ENCODE measurements around the gene SIL1. TPM values are rescaled to one million over a fixed set of nuclear protein-coding genes. Genes with fewer than 3 reads are reported as not detected.

The SIL1 gene
- total RNA-seq, 1 experiment from 2014 or later: 10.7 TPM

DNA sequence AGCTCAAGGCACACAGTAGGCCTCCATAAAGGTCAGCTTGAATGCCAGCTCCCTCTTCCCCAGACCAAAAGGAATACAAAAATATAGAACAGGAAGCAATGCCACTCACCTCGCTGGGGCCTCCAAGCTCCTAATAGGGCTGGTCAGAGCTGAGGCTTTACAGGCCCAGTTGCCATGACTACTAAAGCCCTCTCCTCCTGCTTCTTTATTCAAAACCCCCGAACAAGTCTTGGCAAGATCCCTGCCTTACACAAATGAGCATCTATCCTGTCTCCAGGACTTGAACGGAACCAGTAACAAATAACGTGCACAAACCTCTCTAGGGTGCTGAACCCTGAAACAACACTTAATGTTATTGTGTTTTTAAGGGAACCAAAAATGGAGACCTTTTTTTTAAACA lies 136.3 kb downstream of the SIL1 start:
- H3K27ac Mint-ChIP-seq: no peak overlapping the region
- H3K9me3 Mint-ChIP-seq: peaks cover 13% of the 10 kb centered on the region
- CTCF ChIA-PET: interaction anchor here (0.8 kb wide), 1 partner anchor 272 kb away, joined by 3 read pairs; no protein-coding TSS in a partner anchor
- POLR2A ChIA-PET: interaction anchor here (1.0 kb wide), 1 partner anchor 136 kb away, joined by 3 read pairs; the partner anchor contains the start of gene SIL1
- no peak overlapping the region for H3K4me3 Mint-ChIP-seq
- TF ChIP-seq, protein P1, sequence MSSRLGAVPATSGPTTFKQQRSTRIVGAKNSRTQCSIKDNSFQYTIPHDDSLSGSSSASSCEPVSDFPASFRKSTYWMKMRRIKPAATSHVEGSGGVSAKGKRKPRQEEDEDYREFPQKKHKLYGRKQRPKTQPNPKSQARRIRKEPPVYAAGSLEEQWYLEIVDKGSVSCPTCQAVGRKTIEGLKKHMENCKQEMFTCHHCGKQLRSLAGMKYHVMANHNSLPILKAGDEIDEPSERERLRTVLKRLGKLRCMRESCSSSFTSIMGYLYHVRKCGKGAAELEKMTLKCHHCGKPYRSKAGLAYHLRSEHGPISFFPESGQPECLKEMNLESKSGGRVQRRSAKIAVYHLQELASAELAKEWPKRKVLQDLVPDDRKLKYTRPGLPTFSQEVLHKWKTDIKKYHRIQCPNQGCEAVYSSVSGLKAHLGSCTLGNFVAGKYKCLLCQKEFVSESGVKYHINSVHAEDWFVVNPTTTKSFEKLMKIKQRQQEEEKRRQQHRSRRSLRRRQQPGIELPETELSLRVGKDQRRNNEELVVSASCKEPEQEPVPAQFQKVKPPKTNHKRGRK (CRISPR knock-in tag; IDR thresholded peaks at IDR 0.05; ENCODE audit: borderline replicate concordance): no peak
- no peak for TF ChIP-seq CREB1 (CRISPR knock-in tag; IDR thresholded peaks at IDR 0.05)
- no peak for TF ChIP-seq E2F4 (CRISPR knock-in tag; IDR thresholded peaks at IDR 0.05; ENCODE audit: borderline replicate concordance, low read depth)
- H3K36me3 Mint-ChIP-seq: peaks cover 4% of the 10 kb centered on the region; the same call in 1 of the 2 replicates
- H3K4me1 Mint-ChIP-seq: peaks cover 22% of the 10 kb centered on the region
- ATAC-seq: peak; percentile 86
- no peak for DNase-seq (ENCODE audit: low spot score)
- no peaks in the 10 kb centered on the region for H3K27me3 Mint-ChIP-seq (ENCODE audit: low read depth)

DNA sequence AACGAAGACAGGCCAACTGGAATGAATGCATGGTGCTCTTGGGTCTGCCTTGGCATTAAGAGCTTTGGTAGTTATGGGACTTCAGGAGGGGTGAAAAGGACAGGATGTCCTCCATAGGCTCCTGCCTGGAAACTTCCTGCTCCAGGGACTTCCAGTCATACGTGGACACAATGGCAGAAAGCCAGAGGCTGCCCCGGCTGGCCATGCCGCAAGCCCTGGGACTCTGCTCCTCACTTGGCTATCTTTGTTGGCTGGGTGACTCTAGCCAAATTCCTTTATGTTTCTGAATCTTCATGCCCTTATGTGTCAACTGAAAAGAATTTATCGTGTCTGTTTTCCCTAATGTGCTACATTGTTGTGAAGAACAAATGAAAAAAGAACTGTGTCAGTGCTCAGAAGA lies 136.9 kb downstream of the SIL1 start:
- POLR2A ChIA-PET: interaction anchor here (1.0 kb wide), 1 partner anchor 137 kb away, joined by 3 read pairs; the partner anchor contains the start of gene SIL1
- Mint-ChIP-seq H3K4me1 (peaks cover 22% of the 10 kb centered on the region), H3K4me3 (no peak overlapping the region), H3K27ac (no peak overlapping the region), H3K27me3 (ENCODE audit: low read depth) (no peaks in the 10 kb centered on the region), H3K36me3 (peaks cover 4% of the 10 kb centered on the region; the same call in 1 of the 2 replicates), H3K9me3 (peaks cover 13% of the 10 kb centered on the region)
- DNase-seq (ENCODE audit: low spot score) (no peak), ATAC-seq (no peak)
- CTCF ChIA-PET: interaction anchor here (0.8 kb wide), 1 partner anchor 272 kb away, joined by 3 read pairs; no protein-coding TSS in a partner anchor
- no peak for TF ChIP-seq TP53 (CRISPR knock-in tag; IDR thresholded peaks at IDR 0.05)
- no peak for TF ChIP-seq HMGXB4 (CRISPR knock-in tag; IDR thresholded peaks at IDR 0.05)
- TF ChIP-seq CREM (CRISPR knock-in tag; IDR thresholded peaks at IDR 0.05): no peak
- TF ChIP-seq GRHL2 (CRISPR knock-in tag; IDR thresholded peaks at IDR 0.05; ENCODE audit: insufficient replicate concordance, severe bottlenecking): no peak
- TF ChIP-seq PRDM15 (CRISPR knock-in tag; IDR thresholded peaks at IDR 0.05): no peak
- TF ChIP-seq, protein P2, sequence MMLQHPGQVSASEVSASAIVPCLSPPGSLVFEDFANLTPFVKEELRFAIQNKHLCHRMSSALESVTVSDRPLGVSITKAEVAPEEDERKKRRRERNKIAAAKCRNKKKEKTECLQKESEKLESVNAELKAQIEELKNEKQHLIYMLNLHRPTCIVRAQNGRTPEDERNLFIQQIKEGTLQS (CRISPR knock-in tag; conservative IDR thresholded peaks at IDR 0.05): no peak
- TF ChIP-seq ARID4B (CRISPR knock-in tag; IDR thresholded peaks at IDR 0.05; ENCODE audit: borderline replicate concordance): no peak
- no peak for TF ChIP-seq MYBL2 (CRISPR knock-in tag; IDR thresholded peaks at IDR 0.05)
- TF ChIP-seq EMX1 (CRISPR knock-in tag; IDR thresholded peaks at IDR 0.05): no peak
- TF ChIP-seq MAX (CRISPR knock-in tag; IDR thresholded peaks at IDR 0.05): no peak
- no peak for TF ChIP-seq MXD4 (CRISPR knock-in tag; IDR thresholded peaks at IDR 0.05; ENCODE audit: borderline replicate concordance)
- TF ChIP-seq RORB (CRISPR knock-in tag; IDR thresholded peaks at IDR 0.05): no peak
- TF ChIP-seq TEAD4 (CRISPR knock-in tag; IDR thresholded peaks at IDR 0.05): no peak
- TF ChIP-seq, protein P3, sequence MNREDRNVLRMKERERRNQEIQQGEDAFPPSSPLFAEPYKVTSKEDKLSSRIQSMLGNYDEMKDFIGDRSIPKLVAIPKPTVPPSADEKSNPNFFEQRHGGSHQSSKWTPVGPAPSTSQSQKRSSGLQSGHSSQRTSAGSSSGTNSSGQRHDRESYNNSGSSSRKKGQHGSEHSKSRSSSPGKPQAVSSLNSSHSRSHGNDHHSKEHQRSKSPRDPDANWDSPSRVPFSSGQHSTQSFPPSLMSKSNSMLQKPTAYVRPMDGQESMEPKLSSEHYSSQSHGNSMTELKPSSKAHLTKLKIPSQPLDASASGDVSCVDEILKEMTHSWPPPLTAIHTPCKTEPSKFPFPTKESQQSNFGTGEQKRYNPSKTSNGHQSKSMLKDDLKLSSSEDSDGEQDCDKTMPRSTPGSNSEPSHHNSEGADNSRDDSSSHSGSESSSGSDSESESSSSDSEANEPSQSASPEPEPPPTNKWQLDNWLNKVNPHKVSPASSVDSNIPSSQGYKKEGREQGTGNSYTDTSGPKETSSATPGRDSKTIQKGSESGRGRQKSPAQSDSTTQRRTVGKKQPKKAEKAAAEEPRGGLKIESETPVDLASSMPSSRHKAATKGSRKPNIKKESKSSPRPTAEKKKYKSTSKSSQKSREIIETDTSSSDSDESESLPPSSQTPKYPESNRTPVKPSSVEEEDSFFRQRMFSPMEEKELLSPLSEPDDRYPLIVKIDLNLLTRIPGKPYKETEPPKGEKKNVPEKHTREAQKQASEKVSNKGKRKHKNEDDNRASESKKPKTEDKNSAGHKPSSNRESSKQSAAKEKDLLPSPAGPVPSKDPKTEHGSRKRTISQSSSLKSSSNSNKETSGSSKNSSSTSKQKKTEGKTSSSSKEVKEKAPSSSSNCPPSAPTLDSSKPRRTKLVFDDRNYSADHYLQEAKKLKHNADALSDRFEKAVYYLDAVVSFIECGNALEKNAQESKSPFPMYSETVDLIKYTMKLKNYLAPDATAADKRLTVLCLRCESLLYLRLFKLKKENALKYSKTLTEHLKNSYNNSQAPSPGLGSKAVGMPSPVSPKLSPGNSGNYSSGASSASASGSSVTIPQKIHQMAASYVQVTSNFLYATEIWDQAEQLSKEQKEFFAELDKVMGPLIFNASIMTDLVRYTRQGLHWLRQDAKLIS (CRISPR knock-in tag; IDR thresholded peaks at IDR 0.05; ENCODE audit: borderline replicate concordance): no peak

All from WTC11 (cell line).